ENCODE data around the gene MBD3L2. TPM values are rescaled to one million over a fixed set of nuclear protein-coding genes. Genes with fewer than 3 reads are reported as not detected.
"Not testable (repeated sequence)": the region's sequence is repeated elsewhere in the genome, so short reads cannot be mapped to it uniquely, and the experiment has no call there.

MBD3L2 gene
- total RNA-seq, 1 donor from 2014 or later, result not detected

GRCh38 chr19:7052896-7053295 is 3.8 kb downstream of the MBD3L2 start:
- not testable (repeated sequence) for H3K36me3 ChIP-seq (ENCODE audit: control insufficient read depth, insufficient read depth, low read length); H3K4me3 ChIP-seq (ENCODE audit: low read depth, low read length); DNase-seq (ENCODE audit: low read depth); H3K27me3 ChIP-seq (ENCODE audit: control insufficient read depth, insufficient read depth, low read length)

GRCh38 chr19:7054635-7055368 is 5.7 kb downstream of the MBD3L2 start:
- DNase-seq (ENCODE audit: low read depth); H3K27me3 ChIP-seq (ENCODE audit: control insufficient read depth, insufficient read depth, low read length); H3K4me3 ChIP-seq (ENCODE audit: low read depth, low read length); H3K36me3 ChIP-seq (ENCODE audit: control insufficient read depth, insufficient read depth, low read length): not testable (repeated sequence)

- H3K36me3 ChIP-seq (ENCODE audit: control insufficient read depth, insufficient read depth, low read length); H3K4me3 ChIP-seq (ENCODE audit: low read depth, low read length); H3K27me3 ChIP-seq (ENCODE audit: control insufficient read depth, insufficient read depth, low read length); DNase-seq (ENCODE audit: low read depth): not testable (repeated sequence)
Observed at GRCh38 chr19:7055679-7056078, 6.6 kb downstream of the MBD3L2 start.

- DNase-seq (ENCODE audit: low read depth); H3K4me3 ChIP-seq (ENCODE audit: low read depth, low read length); H3K36me3 ChIP-seq (ENCODE audit: control insufficient read depth, insufficient read depth, low read length); H3K27me3 ChIP-seq (ENCODE audit: control insufficient read depth, insufficient read depth, low read length): not testable (repeated sequence)
Observed at GRCh38 chr19:7056371-7056770, 7.2 kb downstream of the MBD3L2 start.

GRCh38 chr19:7058576-7058975 is 9.5 kb downstream of the MBD3L2 start, which contains the start of gene MBD3L3:
TSS of gene MBD3L3 (minus strand) at chr19:7058676. CDS start at chr19:7058605, 71 bp downstream.
- H3K27me3 ChIP-seq (ENCODE audit: control insufficient read depth, insufficient read depth, low read length); DNase-seq (ENCODE audit: low read depth); H3K4me3 ChIP-seq (ENCODE audit: low read depth, low read length); H3K36me3 ChIP-seq (ENCODE audit: control insufficient read depth, insufficient read depth, low read length): not testable (repeated sequence)

GRCh38 chr19:7059977-7060376 is 10.9 kb downstream of the MBD3L2 start:
- H3K4me3 ChIP-seq (ENCODE audit: low read depth, low read length); H3K27me3 ChIP-seq (ENCODE audit: control insufficient read depth, insufficient read depth, low read length); DNase-seq (ENCODE audit: low read depth); H3K36me3 ChIP-seq (ENCODE audit: control insufficient read depth, insufficient read depth, low read length): not testable (repeated sequence)

DNA sequence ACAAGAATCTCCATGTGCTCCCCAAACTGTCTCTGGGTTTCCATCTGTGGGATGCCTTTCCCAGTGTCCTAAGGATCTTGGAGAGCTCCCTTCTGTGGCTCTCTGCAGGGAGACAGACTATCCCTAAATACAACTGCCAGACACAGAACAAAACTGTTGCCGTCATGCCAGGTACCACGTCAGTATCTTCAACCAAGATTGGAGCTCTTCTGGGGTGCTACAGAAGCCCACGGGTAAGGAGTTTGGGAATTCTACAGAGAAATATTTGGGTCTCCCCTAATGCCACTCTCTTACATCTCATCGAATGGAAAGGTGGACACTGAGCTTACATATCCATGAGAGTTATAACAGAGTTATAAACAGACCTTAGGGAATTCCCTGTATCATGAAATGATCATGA is 14.2 kb downstream of the MBD3L2 start:
- Histone ChIP-seq H3K27me3 (ENCODE audit: control insufficient read depth, insufficient read depth, low read length) (no peaks in the 10 kb centered on the region), H3K36me3 (ENCODE audit: control insufficient read depth, insufficient read depth, low read length) (no peaks in the 10 kb centered on the region), H3K4me3 (ENCODE audit: low read depth, low read length) (no peak overlapping the region)
- DNase-seq (ENCODE audit: low read depth), result no peak
- TF ChIP-seq, protein P1, sequence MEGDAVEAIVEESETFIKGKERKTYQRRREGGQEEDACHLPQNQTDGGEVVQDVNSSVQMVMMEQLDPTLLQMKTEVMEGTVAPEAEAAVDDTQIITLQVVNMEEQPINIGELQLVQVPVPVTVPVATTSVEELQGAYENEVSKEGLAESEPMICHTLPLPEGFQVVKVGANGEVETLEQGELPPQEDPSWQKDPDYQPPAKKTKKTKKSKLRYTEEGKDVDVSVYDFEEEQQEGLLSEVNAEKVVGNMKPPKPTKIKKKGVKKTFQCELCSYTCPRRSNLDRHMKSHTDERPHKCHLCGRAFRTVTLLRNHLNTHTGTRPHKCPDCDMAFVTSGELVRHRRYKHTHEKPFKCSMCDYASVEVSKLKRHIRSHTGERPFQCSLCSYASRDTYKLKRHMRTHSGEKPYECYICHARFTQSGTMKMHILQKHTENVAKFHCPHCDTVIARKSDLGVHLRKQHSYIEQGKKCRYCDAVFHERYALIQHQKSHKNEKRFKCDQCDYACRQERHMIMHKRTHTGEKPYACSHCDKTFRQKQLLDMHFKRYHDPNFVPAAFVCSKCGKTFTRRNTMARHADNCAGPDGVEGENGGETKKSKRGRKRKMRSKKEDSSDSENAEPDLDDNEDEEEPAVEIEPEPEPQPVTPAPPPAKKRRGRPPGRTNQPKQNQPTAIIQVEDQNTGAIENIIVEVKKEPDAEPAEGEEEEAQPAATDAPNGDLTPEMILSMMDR (IDR thresholded peaks at IDR 0.05; ENCODE audit: insufficient read depth, low read length, poor library complexity, severe bottlenecking), result no peak

GRCh38 chr19:7063764-7064418 is 14.8 kb downstream of the MBD3L2 start:
- TF ChIP-seq, protein P1 (IDR thresholded peaks at IDR 0.05; ENCODE audit: insufficient read depth, low read length, poor library complexity, severe bottlenecking), result no peak
- H3K4me3 ChIP-seq (ENCODE audit: low read depth, low read length), result no peak overlapping the region
- no peak for DNase-seq (ENCODE audit: low read depth)
- no peaks in the 10 kb centered on the region for H3K27me3 ChIP-seq (ENCODE audit: control insufficient read depth, insufficient read depth, low read length)
- no peaks in the 10 kb centered on the region for H3K36me3 ChIP-seq (ENCODE audit: control insufficient read depth, insufficient read depth, low read length)

DNA sequence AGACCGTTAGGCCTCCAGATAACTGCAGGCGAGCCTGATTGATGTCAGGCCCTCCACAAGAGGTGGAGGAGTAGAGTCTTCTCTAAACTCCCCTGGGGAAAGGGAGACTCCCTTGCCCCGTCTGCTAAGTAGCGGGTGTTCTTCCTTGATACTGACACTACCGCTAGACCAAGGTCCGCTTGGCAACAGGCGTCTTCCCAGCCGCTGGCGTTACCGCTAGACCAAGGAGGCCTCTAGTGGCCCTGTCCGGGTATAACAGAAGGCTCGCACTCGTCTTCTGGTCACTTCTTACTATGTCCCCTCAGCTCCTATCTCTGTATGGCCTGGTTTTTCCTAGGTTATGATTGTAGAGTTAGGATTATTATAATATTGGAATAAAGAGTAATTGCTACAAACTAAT is 18.0 kb downstream of the MBD3L2 start:
- TF ChIP-seq, protein P1 (IDR thresholded peaks at IDR 0.05; ENCODE audit: insufficient read depth, low read length, poor library complexity, severe bottlenecking), result peak; percentile 22
- H3K4me3 ChIP-seq (ENCODE audit: low read depth, low read length); H3K36me3 ChIP-seq (ENCODE audit: control insufficient read depth, insufficient read depth, low read length); DNase-seq (ENCODE audit: low read depth); H3K27me3 ChIP-seq (ENCODE audit: control insufficient read depth, insufficient read depth, low read length): not testable (repeated sequence)
